ENCODE measurements around the gene BICDL2.
A peak's percentile ranks its signal among the peaks of the same experiment; 100 is the strongest.

The BICDL2 gene

DNA sequence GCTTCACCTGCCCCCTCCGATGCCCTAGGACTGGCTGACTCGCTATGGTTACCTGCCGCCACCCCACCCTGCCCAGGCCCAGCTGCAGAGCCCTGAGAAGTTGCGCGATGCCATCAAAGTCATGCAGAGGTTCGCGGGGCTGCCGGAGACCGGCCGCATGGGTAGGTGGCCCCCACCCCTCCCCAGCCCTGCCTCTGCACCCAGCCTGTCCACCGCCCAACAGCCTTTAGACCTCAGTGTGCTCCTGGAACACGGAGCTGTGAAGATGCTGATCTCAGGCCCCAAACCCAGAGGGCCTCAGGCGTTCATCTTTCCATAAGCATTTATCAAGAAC lies 10.6 kb upstream of the BICDL2 start:
- DNase-seq (ENCODE audit: low spot score): no peak

- no peak for DNase-seq (ENCODE audit: low spot score)
These were observed 10.1 kb upstream of the BICDL2 start for GRCh38 chr16:3046641-3047386.

DNA sequence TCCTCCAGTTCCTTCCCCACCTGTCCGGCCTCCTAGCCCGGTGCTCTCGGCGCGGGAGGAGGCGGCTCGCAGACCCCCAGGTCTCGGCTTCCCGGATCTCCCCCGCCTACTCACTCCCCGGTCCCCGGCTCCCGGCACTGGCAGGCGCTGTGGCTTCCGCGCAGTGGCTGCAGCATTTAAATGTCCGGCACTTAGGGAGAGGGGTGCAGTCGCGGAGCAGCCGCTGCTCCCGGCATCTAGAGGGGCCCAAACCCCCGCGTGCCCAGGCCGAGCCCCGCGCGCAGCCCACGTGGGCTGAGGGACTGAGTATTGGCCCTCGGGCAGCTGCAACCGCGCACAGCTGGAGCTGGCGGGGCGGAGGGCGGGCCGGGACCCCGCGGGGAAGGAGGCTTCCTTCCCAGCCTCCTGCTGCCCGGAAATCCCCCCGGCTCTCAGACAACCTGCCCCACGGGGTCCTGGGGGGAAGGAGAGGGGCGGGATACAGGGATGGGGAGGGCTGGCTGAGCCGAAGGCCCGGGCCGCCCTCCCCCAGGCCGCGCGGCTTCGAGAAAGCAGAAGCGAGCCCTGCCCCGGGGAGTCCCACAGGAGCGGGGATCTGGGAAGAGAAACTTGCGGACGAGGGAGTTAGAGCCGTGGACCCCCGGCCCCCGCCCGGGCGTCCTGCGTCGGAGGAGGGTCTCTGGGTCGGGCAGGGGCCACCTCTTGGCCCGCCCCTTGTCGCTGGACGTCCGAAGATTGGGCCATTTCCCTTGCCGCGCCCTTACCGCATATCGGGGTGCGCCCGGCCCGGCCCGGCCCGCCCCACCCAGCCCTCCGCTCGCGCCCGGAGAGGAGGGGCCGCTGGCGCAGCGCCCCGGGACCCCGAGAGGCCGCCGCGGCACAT lies 9.3 kb upstream of the BICDL2 start, which contains the start of gene MMP25:
MMP25 (plus strand) TSS at position 804 of the 883 bp plus-strand sequence. CDS start 357 bp downstream, outside the sequence.
- no peak for DNase-seq (ENCODE audit: low spot score)

DNA sequence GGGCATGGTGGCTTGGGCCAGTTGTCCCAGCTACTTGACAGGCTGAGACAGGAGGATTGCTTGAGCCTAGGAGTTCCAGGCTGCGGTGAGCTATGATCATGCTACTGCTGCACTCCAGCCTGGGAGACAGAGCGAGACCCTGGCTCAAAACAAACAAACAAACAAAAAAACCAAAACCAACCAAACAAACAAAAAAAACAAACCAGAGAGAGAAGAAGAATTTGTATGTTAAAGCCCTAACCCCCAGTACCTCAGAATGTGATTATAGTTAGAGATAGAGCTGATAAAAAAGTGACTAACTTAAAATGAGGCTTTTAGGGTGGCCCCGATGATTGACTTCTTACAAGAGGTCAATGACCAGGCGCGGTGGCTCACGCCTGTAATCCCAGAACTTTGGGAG lies 8.0 kb upstream of the BICDL2 start:
- no peak for DNase-seq (ENCODE audit: low spot score)

DNA sequence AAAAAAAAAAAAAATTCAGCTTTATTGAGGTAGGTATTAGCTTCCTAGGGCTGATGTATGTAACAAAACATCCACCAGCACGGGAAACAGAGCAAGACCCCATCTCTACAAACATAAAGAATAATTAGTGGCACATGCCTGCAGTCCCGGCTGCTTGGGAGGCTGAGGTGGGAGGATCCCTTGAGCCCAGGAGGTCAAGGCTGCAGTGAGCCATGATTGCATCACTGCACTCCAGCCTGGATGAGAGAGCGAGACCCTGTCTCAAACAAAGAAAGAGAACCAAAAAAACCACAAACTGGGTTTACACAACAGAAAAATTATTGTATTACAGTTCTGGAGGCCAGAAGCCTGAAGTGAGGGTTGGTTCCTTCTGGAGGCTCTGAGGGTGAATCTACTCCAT lies 5.6 kb upstream of the BICDL2 start:
- no peak for DNase-seq (ENCODE audit: low spot score)

DNA sequence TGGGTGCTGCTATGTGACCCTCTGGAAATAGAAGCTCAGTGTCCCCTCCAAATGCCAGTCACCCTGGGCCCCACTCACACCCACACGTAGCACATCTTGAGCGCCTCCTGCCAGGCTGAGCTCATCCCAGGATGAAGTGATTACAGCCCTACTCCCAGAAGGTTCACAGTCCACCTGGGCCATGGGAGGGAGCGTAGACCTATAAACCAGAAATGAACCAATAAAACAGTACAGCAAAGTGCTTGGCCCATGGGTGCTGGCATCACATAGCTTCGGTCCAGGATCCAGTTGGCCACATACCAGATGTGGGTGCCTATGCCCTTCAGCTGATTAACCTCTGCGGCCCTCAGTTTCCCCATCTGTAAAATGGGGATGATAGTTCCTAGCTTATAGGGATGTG lies 2.2 kb upstream of the BICDL2 start:
- no peak for DNase-seq (ENCODE audit: low spot score)

DNA sequence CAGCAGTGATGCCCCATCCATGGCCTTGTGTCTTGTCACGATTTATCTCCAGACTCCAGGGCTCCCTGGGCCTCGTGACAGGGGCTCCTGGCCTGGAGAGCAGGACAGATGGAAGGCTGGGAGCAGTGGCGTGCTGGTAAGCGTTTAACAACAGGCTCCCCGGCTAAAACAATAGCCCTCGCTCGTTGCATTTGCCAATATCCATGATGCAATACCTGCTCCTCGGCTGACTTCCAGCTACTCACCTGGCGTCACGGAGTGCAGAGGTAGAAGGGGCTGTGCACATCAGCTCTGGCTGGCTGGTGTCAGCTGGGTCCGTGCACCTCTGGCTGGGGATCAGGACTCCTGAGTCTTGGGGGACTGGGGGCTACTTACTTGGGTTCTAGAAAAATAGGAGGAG lies 1.5 kb upstream of the BICDL2 start:
- no peak for DNase-seq (ENCODE audit: low spot score)

DNA sequence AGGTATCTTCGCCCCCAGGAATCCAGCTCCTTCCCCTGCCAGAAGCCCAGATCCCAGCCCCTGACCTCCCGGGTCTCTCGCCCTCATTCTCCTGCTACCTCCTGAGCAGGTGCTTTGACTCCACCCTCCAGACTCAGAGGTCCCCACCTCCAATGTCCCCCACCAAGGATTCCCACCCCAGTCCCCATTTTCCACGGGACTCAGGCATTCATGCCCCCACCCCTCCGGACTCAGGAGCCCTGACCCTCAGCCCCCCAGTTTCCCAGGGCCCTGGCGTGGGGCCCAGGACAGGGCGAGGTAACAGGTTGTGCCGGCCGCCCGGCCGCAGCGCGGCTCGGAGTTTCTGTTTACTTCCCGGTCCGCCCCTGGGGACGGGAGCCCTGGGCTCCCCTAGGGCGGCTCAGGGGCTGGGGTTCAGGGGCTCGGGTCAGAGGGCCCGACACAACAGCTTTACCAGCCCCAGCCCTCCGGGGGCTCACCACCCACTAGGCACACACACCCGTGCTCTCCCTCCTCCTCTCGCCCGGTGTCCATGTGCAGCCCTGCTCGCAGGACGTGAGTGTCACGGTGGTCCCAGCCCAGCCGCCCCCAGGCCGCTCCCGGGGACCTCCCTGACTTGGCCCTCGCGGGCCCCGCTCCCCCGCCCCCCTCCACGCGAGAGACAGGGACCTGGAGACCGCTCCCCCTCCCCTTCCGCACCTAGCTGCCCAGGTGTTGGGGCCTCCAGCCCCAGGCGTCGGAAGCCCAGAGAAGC lies 595 bp downstream of the BICDL2 start:
- DNase-seq (ENCODE audit: low spot score): no peak

- DNase-seq (ENCODE audit: low spot score): no peak
These were observed 1.3 kb downstream of the BICDL2 start for GRCh38 chr16:3035289-3035971.

- no peak for DNase-seq (ENCODE audit: low spot score)
These were observed 4.1 kb downstream of the BICDL2 start for GRCh38 chr16:3032624-3033023.

- no peak for DNase-seq (ENCODE audit: low spot score)
These were observed 6.2 kb downstream of the BICDL2 start for GRCh38 chr16:3030222-3031212.

- DNase-seq (ENCODE audit: low spot score): no peak
These were observed 7.1 kb downstream of the BICDL2 start for GRCh38 chr16:3029491-3030221.

GRCh38 chr16:3028716-3029319 lies 7.9 kb downstream of the BICDL2 start:
- no peak for DNase-seq (ENCODE audit: low spot score)

DNA sequence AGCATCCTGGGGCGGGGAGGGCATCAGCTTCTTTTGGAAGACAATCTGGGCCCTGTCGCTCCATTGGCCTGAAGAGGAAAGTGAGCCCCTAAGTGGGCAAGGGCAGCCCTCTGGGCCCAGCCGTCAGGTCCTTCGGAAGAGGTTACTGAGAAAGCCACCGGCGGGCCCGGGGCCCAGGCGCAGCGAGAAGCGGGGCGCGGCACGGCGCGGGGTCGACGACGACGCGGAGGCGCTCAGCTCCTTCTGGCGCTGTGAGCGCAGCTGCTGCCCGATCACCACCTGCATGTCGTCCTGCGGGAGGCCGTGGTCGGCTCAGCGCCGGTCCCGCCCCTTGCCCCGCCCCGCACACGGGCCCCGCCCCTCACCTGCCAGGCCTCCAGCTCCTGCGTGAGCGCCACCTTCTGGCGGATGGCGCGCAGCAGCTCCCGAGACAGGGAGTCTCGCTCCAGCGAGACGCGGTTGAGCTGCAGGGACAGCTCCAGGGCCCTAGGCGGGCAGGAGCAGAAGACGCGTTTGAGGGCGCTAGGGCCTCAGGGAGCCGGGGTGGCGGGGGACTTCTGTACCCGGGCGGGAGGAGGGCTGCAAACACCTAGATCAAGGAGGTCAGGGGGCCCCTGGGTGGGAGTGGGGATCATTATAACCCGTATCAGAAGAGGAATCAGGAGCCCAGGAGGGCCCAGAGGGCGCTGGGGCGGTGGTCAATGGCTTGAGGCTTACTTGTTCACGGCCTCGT lies 8.6 kb downstream of the BICDL2 start:
- peak; percentile 89 for DNase-seq (ENCODE audit: low spot score)

GRCh38 chr16:3027489-3027795 lies 9.3 kb downstream of the BICDL2 start:
- DNase-seq (ENCODE audit: low spot score): no peak

GRCh38 chr16:3026609-3027488 lies 9.9 kb downstream of the BICDL2 start:
- DNase-seq (ENCODE audit: low spot score): no peak

GRCh38 chr16:3026003-3026378 lies 10.8 kb downstream of the BICDL2 start:
- no peak for DNase-seq (ENCODE audit: low spot score)
